ENCODE results near the gene RELA. TPM values are rescaled to one million over a fixed set of nuclear protein-coding genes. Genes with fewer than 3 reads are reported as not detected.

RELA gene
- total and polyA plus RNA-seq, 2 of the 13 experiments (the other 11 are each of a cell fraction or from before 2014, with no cell fraction given): 21.4 to 40.5 TPM

GRCh38 chr11:65616575-65617001 is 46.1 kb downstream of the RELA start (continued):
- no peak for TF ChIP-seq TCF12 (IDR thresholded peaks at IDR 0.05)
- no peak for TF ChIP-seq TCF12 (CRISPR knock-in tag; IDR thresholded peaks at IDR 0.05)
- TF ChIP-seq KDM3A (CRISPR knock-in tag; IDR thresholded peaks at IDR 0.05; ENCODE audit: low read depth): no peak
- peak; percentile 19; the same call in 1 of the 2 replicates for TF ChIP-seq PHF21A (CRISPR knock-in tag; IDR thresholded peaks at IDR 0.05)
- TF ChIP-seq ZBTB49 (CRISPR knock-in tag; IDR thresholded peaks at IDR 0.05; ENCODE audit: borderline replicate concordance): no peak
- no peak for TF ChIP-seq MTF1 (CRISPR knock-in tag; IDR thresholded peaks at IDR 0.05)
- TF ChIP-seq TGIF2 (CRISPR knock-in tag; IDR thresholded peaks at IDR 0.05): no peak; the same call in 1 of the 2 replicates
- no peak for TF ChIP-seq TRAFD1 (CRISPR knock-in tag; IDR thresholded peaks at IDR 0.05; ENCODE audit: borderline replicate concordance)
- no peak for TF ChIP-seq FOSL1 (CRISPR knock-in tag; IDR thresholded peaks at IDR 0.05; ENCODE audit: borderline replicate concordance)
- no peak for TF ChIP-seq SETDB1 (CRISPR knock-in tag; IDR thresholded peaks at IDR 0.05; ENCODE audit: borderline replicate concordance)
- no peak for TF ChIP-seq HIC2 (CRISPR knock-in tag; IDR thresholded peaks at IDR 0.05; ENCODE audit: low read depth)
- TF ChIP-seq ZNF572 (CRISPR knock-in tag; IDR thresholded peaks at IDR 0.05): no peak
- no peak for TF ChIP-seq AKNA (CRISPR knock-in tag; IDR thresholded peaks at IDR 0.05; ENCODE audit: borderline replicate concordance)
- no peak for TF ChIP-seq ARHGAP35 (CRISPR knock-in tag; IDR thresholded peaks at IDR 0.05; ENCODE audit: borderline replicate concordance)
- no peak for TF ChIP-seq MAF1 (CRISPR knock-in tag; IDR thresholded peaks at IDR 0.05; ENCODE audit: borderline replicate concordance)
- TF ChIP-seq PRPF4 (IDR thresholded peaks at IDR 0.05; ENCODE audit: low read depth, low read length, poor library complexity, severe bottlenecking): no peak
- TF ChIP-seq FOXM1 (CRISPR knock-in tag; IDR thresholded peaks at IDR 0.05): no peak

Data from HepG2 (cell line).